Karpas-422 (cell line): ENCODE data around the gene NAA38. TPM values are rescaled to one million over a fixed set of nuclear protein-coding genes. Genes with fewer than 3 reads are reported as not detected.

ENCODE experiments used
- DNase-seq: peaks from one replicate; pipeline ENCODE4 v3.0.0-alpha.2; 2015
- H2AFZ ChIP-seq: fragments of 200-600 bp; sonication (generic); 2 replicates; pipeline ENCODE4 v1.6.1; 2014; ENCODE audit warnings: antibody characterized with exemption, low read length, mixed read lengths
- H3K27ac ChIP-seq: fragments of 200-600 bp; sonication (generic); 2 replicates; pipeline ENCODE4 v1.5.1; 2014; ENCODE audit warnings: mild to moderate bottlenecking, low read length, moderate library complexity
- H3K27me3 ChIP-seq: fragments of 200-600 bp; sonication (generic); 2 replicates; pipeline ENCODE4 v1.6.1; 2014; ENCODE audit warnings: low read length, mixed read lengths
- H3K36me3 ChIP-seq: fragments of 200-600 bp; sonication (generic); 2 replicates; pipeline ENCODE4 v1.6.1; 2014; ENCODE audit warnings: low read length, mixed read lengths; ENCODE audit not compliant: insufficient read depth
- H3K4me1 ChIP-seq: fragments of 200-600 bp; sonication (generic); 2 replicates; pipeline ENCODE4 v1.6.1; 2014; ENCODE audit warnings: mild to moderate bottlenecking, low read length, mixed read lengths
- H3K4me2 ChIP-seq: fragments of 200-600 bp; sonication (generic); 2 replicates; pipeline ENCODE4 v1.6.1; 2014; ENCODE audit warnings: low read length, low read depth, mild to moderate bottlenecking; ENCODE audit not compliant: poor library complexity, severe bottlenecking
- H3K4me3 ChIP-seq: fragments of 200-600 bp; sonication (generic); 2 replicates; pipeline ENCODE4 v1.5.1; 2014; ENCODE audit warnings: mild to moderate bottlenecking, antibody characterized with exemption, low read length, mixed read lengths
- H3K79me2 ChIP-seq: fragments of 200-600 bp; sonication (generic); 2 replicates; pipeline ENCODE4 v1.6.1; 2014; ENCODE audit warnings: mild to moderate bottlenecking, low read length, mixed read lengths
- H3K9ac ChIP-seq: fragments of 200-600 bp; sonication (generic); 2 replicates; pipeline ENCODE4 v1.6.0; 2014; ENCODE audit warnings: low read length
- H3K9me2 ChIP-seq: fragments of 200-600 bp; sonication (generic), shearing (Covaris generic); replicated peaks from 2 replicates; pipeline ENCODE4 v1.6.0; 2014; ENCODE audit warnings: mild to moderate bottlenecking, low read length, moderate library complexity; ENCODE audit not compliant: insufficient read depth
- H3K9me3 ChIP-seq: fragments of 300-700, 200-600 bp; sonication (generic); 2 replicates; pipeline ENCODE4 v1.6.1; 2014; ENCODE audit warnings: low read length, mixed read lengths
- H4K20me1 ChIP-seq: fragments of 200-600 bp; sonication (generic); 2 replicates; pipeline ENCODE4 v1.6.1; 2014; ENCODE audit warnings: mild to moderate bottlenecking, antibody characterized with exemption, low read length, low read depth; ENCODE audit not compliant: insufficient read depth
- total RNA-seq: library from RNA; depleted of rRNA; stranded (reverse); fragments of >200 nt; shearing (Covaris generic); gene quantifications from 2 replicates; pipeline ENCODE4 v1.2.3, GENCODE V29; 2014; ENCODE audit warnings: low replicate concordance

NAA38 gene
- total RNA-seq, 1 experiment from 2014 or later: 321 TPM

- Histone ChIP-seq H3K27ac (no peak overlapping the region), H2AFZ (no peak overlapping the region), H3K9me2 (no peaks in the 10 kb centered on the region), H3K27me3 (no peaks in the 10 kb centered on the region), H4K20me1 (peaks cover 8% of the 10 kb centered on the region; the same call in 1 of the 2 replicates), H3K4me3 (no peak overlapping the region), H3K79me2 (peaks cover 24% of the 10 kb centered on the region), H3K36me3 (peaks cover 6% of the 10 kb centered on the region; the same call in 1 of the 2 replicates), H3K4me1 (peaks cover 36% of the 10 kb centered on the region), H3K4me2 (no peak overlapping the region), H3K9ac (no peak overlapping the region), H3K9me3 (no peaks in the 10 kb centered on the region)
- no peak for DNase-seq
These were observed 10.3 kb downstream of the NAA38 start for GRCh38 chr17:7846765-7847661.

- Histone ChIP-seq H3K79me2 (peaks cover 26% of the 10 kb centered on the region), H3K36me3 (peaks cover 3% of the 10 kb centered on the region; the same call in 1 of the 2 replicates), H3K27ac (no peak overlapping the region)
These were observed 11.2 kb downstream of the NAA38 start for GRCh38 chr17:7846063-7846735.

GRCh38 chr17:7845359-7846062, 11.8 kb downstream of the NAA38 start:
- Histone ChIP-seq H3K9me3 (no peaks in the 10 kb centered on the region), H3K9me2 (no peaks in the 10 kb centered on the region), H3K4me3 (peak overlapping the region; percentile 88), H3K4me1 (peaks cover 33% of the 10 kb centered on the region), H3K27me3 (no peaks in the 10 kb centered on the region), H4K20me1 (peaks cover 8% of the 10 kb centered on the region; the same call in 1 of the 2 replicates), H3K4me2 (peak overlapping the region; percentile 96), H3K36me3 (no peaks in the 10 kb centered on the region; the same call in 1 of the 2 replicates), H3K9ac (peak overlapping the region; percentile 92), H2AFZ (no peak overlapping the region), H3K27ac (peak overlapping the region; percentile 55; the same call in 1 of the 2 replicates), H3K79me2 (peaks cover 33% of the 10 kb centered on the region)
- no peak for DNase-seq

More at GRCh38 chr17:7846063-7846735, 11.2 kb downstream of the NAA38 start:
- Histone ChIP-seq H3K27me3 (no peaks in the 10 kb centered on the region), H3K9me2 (no peaks in the 10 kb centered on the region), H3K9ac (no peak overlapping the region), H3K4me3 (no peak overlapping the region), H3K9me3 (no peaks in the 10 kb centered on the region), H4K20me1 (peaks cover 8% of the 10 kb centered on the region; the same call in 1 of the 2 replicates), H3K4me2 (no peak overlapping the region), H2AFZ (no peak overlapping the region), H3K4me1 (peaks cover 33% of the 10 kb centered on the region)
- DNase-seq: no peak

GRCh38 chr17:7844292-7845154, 12.8 kb downstream of the NAA38 start:
- Histone ChIP-seq H3K4me2 (peak overlapping the region; percentile 96), H3K36me3 (no peaks in the 10 kb centered on the region; the same call in 1 of the 2 replicates), H3K27me3 (no peaks in the 10 kb centered on the region), H2AFZ (no peak overlapping the region), H3K27ac (peak overlapping the region; percentile 95), H4K20me1 (peaks cover 8% of the 10 kb centered on the region; the same call in 1 of the 2 replicates), H3K9ac (peak overlapping the region; percentile 92), H3K4me3 (peak overlapping the region; percentile 88), H3K79me2 (peaks cover 41% of the 10 kb centered on the region), H3K9me3 (no peaks in the 10 kb centered on the region), H3K9me2 (no peaks in the 10 kb centered on the region), H3K4me1 (peaks cover 34% of the 10 kb centered on the region)
- DNase-seq: peak; percentile 97

- DNase-seq: peak; percentile 96
- peak overlapping the region; percentile 95 for H3K27ac ChIP-seq
- H3K4me2 ChIP-seq: peak overlapping the region; percentile 96
- H3K27me3 ChIP-seq: no peaks in the 10 kb centered on the region
- H3K9me2 ChIP-seq: no peaks in the 10 kb centered on the region
- peaks cover 40% of the 10 kb centered on the region for H3K4me1 ChIP-seq
- peak overlapping the region; percentile 88 for H3K4me3 ChIP-seq
- H3K36me3 ChIP-seq: no peaks in the 10 kb centered on the region; the same call in 1 of the 2 replicates
- H3K9ac ChIP-seq: peak overlapping the region; percentile 92
- no peak overlapping the region for H2AFZ ChIP-seq
- peaks cover 44% of the 10 kb centered on the region for H3K79me2 ChIP-seq
- H3K9me3 ChIP-seq: no peaks in the 10 kb centered on the region
- H4K20me1 ChIP-seq: peaks cover 8% of the 10 kb centered on the region; the same call in 1 of the 2 replicates
These were observed 13.6 kb downstream of the NAA38 start for GRCh38 chr17:7843536-7844291.

GRCh38 chr17:7843257-7843535, 14.2 kb downstream of the NAA38 start:
- no peaks in the 10 kb centered on the region for H3K9me3 ChIP-seq
- no peaks in the 10 kb centered on the region for H3K27me3 ChIP-seq
- peaks cover 44% of the 10 kb centered on the region for H3K4me1 ChIP-seq
- H4K20me1 ChIP-seq: peaks cover 8% of the 10 kb centered on the region; the same call in 1 of the 2 replicates
- H3K36me3 ChIP-seq: no peaks in the 10 kb centered on the region; the same call in 1 of the 2 replicates
- H3K27ac ChIP-seq: peak overlapping the region; percentile 95
- peak overlapping the region; percentile 88 for H3K4me3 ChIP-seq
- peaks cover 44% of the 10 kb centered on the region for H3K79me2 ChIP-seq
- no peak overlapping the region for H2AFZ ChIP-seq
- H3K9me2 ChIP-seq: no peaks in the 10 kb centered on the region
- H3K4me2 ChIP-seq: peak overlapping the region; percentile 96
- peak overlapping the region; percentile 92 for H3K9ac ChIP-seq
- DNase-seq: peak; percentile 76
